Measurements from ENCODE around the gene AANAT.
A peak's percentile ranks its signal among the peaks of the same experiment; 100 is the strongest.

The AANAT gene

DNA sequence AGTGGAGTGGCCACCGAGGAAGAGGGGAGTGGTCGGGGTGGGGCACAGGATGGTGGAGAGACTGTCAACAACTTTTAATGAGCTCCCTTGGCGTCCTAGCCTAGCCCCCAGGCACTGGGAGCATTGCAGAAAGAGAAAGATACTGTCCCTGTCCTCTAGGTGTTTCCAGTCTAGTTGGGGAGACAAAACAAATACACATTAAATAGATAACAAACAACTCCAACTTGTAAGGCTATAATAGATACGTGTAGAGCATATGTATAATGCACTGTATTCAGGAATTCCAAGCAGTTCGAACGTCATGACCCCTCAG lies 14.0 kb upstream of the AANAT start:
- TF ChIP-seq CTCF (IDR thresholded peaks at IDR 0.05): no peak
- peaks cover 10% of the 10 kb centered on the region for H3K27me3 ChIP-seq
- peak overlapping the region; percentile 75 for H3K27ac ChIP-seq
- H3K36me3 ChIP-seq: no peaks in the 10 kb centered on the region
- peaks cover 7 to 18% of the 10 kb centered on the region in 2 experiments for H3K4me1 ChIP-seq (ENCODE audit: control insufficient read depth in 1 of 2, insufficient read depth in 1 of 2, low read depth in 1 of 2, low read length in 1 of 2)
- peak overlapping the region; percentile 79 to 92 for H3K4me3 ChIP-seq (ENCODE audit: low read depth in 1 of 2, low read length in 1 of 2)
- no peaks in the 10 kb centered on the region for H3K9me3 ChIP-seq

- Histone ChIP-seq H3K4me1 (ENCODE audit: control insufficient read depth in 1 of 2, insufficient read depth in 1 of 2, low read depth in 1 of 2, low read length in 1 of 2) (no peaks in the 10 kb centered on the region), H3K27me3 (no peaks in the 10 kb centered on the region), H3K4me3 (ENCODE audit: low read depth in 1 of 2, low read length in 1 of 2) (no peak overlapping the region), H3K9me3 (no peaks in the 10 kb centered on the region), H3K27ac (no peak overlapping the region), H3K36me3 (no peaks in the 10 kb centered on the region)
- TF ChIP-seq CTCF (IDR thresholded peaks at IDR 0.05): no peak
Observed at GRCh38 chr17:76458580-76459490, 8.6 kb upstream of the AANAT start.

- no peaks in the 10 kb centered on the region for H3K36me3 ChIP-seq
- H3K27me3 ChIP-seq: no peaks in the 10 kb centered on the region
- H3K9me3 ChIP-seq: no peaks in the 10 kb centered on the region
- H3K4me1 ChIP-seq (ENCODE audit: control insufficient read depth in 1 of 2, insufficient read depth in 1 of 2, low read depth in 1 of 2, low read length in 1 of 2): no peaks in the 10 kb centered on the region
- H3K4me3 ChIP-seq (ENCODE audit: low read depth in 1 of 2, low read length in 1 of 2): no peak overlapping the region
- no peak for TF ChIP-seq CTCF (IDR thresholded peaks at IDR 0.05)
- no peak overlapping the region for H3K27ac ChIP-seq
Observed at GRCh38 chr17:76459674-76460073, 7.7 kb upstream of the AANAT start.

GRCh38 chr17:76461765-76462555 lies 5.4 kb upstream of the AANAT start:
- no peak overlapping the region for H3K27ac ChIP-seq
- H3K27me3 ChIP-seq: no peaks in the 10 kb centered on the region
- no peaks in the 10 kb centered on the region for H3K36me3 ChIP-seq
- no peaks in the 10 kb centered on the region for H3K9me3 ChIP-seq
- no peak for TF ChIP-seq CTCF (IDR thresholded peaks at IDR 0.05)
- H3K4me3 ChIP-seq (ENCODE audit: low read depth in 1 of 2, low read length in 1 of 2): no peak overlapping the region
- no peaks in the 10 kb centered on the region for H3K4me1 ChIP-seq (ENCODE audit: control insufficient read depth in 1 of 2, insufficient read depth in 1 of 2, low read depth in 1 of 2, low read length in 1 of 2)

- H3K4me3 ChIP-seq (ENCODE audit: low read depth in 1 of 2, low read length in 1 of 2): no peak overlapping the region
- no peaks in the 10 kb centered on the region for H3K36me3 ChIP-seq
- no peaks in the 10 kb centered on the region for H3K9me3 ChIP-seq
- H3K4me1 ChIP-seq (ENCODE audit: control insufficient read depth in 1 of 2, insufficient read depth in 1 of 2, low read depth in 1 of 2, low read length in 1 of 2): no peaks in the 10 kb centered on the region
- no peak overlapping the region for H3K27ac ChIP-seq
- TF ChIP-seq CTCF (IDR thresholded peaks at IDR 0.05): no peak
- no peaks in the 10 kb centered on the region for H3K27me3 ChIP-seq
Observed at GRCh38 chr17:76462556-76463290, 4.7 kb upstream of the AANAT start.
